ENCODE data around the gene NPRL2.

Gene NPRL2

DNA sequence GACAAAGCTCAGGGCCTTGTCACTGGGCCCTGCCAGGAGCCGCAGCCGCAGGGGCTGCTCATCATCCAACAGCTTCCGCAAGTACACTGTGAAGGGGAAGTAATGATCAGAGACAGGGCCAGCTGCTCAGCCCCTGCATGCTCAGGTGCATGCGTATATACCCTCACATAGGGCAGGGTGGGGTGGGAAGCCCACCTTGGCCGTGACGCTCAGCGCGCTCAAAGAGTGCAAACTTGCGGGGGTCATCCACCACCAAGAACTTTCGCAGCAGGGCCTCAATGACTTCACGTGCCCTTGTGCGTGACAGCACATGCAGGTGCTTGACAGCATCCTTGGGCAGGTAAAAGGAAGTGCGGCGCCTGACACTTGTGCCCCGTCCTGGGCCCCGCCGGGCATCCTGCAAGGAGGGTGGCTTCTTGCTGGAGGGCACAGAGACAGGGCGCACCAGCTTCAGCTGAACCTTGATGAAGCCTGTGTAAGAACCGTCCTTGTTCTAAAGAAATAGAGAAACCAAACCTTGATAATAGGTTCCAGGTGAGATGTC lies 19.1 kb downstream of the NPRL2 start:
- H3K27ac ChIP-seq, result peak overlapping the region; percentile 97; the same call in 1 of the 2 replicates
- TF ChIP-seq, protein P1, sequence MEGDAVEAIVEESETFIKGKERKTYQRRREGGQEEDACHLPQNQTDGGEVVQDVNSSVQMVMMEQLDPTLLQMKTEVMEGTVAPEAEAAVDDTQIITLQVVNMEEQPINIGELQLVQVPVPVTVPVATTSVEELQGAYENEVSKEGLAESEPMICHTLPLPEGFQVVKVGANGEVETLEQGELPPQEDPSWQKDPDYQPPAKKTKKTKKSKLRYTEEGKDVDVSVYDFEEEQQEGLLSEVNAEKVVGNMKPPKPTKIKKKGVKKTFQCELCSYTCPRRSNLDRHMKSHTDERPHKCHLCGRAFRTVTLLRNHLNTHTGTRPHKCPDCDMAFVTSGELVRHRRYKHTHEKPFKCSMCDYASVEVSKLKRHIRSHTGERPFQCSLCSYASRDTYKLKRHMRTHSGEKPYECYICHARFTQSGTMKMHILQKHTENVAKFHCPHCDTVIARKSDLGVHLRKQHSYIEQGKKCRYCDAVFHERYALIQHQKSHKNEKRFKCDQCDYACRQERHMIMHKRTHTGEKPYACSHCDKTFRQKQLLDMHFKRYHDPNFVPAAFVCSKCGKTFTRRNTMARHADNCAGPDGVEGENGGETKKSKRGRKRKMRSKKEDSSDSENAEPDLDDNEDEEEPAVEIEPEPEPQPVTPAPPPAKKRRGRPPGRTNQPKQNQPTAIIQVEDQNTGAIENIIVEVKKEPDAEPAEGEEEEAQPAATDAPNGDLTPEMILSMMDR (conservative IDR thresholded peaks at IDR 0.05), result no peak

DNA sequence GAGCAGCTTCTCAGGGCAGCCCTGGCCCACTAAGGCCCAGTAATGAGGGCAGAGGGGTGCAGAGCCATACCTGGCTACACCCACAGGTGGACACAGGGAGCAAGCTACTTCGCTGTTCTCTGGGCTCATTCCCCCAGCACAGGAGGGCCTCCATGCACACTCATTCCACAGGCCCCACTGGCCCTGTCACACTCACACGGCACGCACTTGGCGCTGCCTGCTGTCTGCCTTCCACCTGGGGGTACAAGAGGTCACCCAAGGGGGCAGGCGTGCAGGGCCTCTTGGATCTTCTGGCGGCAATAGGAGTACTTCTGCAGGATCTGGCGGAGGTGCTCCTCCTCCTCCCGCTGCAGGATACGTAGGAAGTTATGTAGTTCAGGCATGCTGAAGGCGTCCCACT lies 20.2 kb downstream of the NPRL2 start:
- H3K27ac ChIP-seq, result no peak overlapping the region
- TF ChIP-seq, protein P1 (conservative IDR thresholded peaks at IDR 0.05), result no peak

DNA sequence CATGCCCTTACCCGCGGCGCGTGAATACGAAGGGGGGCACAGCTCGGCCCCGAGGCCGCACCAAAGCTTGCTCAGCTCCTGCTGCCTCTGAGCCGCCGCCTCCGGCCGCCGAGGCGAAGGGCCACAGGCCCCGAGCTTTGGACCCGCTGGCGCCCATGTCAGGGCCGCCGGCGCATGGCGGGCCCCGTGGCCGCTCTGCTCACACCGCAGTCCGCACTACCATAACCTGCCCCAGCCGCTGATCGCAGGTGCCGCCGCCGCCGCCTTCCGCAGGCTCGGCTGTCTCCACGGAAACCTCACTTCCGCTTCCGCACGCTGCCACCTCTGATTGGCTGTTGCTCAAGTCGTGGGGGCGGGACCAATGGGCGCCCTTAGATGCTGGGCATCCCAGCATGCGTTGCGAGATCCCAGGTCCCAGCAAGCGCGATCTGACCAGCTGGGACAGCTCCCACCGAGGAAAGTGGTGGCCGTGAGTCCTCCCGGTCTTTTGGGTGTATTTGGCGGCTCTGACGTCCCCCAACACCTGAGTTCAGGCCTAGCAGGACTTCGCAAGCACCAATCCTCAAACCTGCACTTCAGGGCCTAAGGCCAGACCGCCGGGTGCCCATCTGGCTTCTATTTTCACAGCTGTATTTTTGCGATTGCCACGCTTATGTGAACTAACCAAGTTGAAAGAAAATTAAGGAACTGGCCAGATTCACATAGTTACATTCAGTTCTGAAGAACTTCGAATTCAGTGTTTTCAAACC lies 22.5 kb downstream of the NPRL2 start, which contains the start of gene TUSC2:
Gene TUSC2, minus strand, starts transcription at position 281 of the 749 bp plus-strand sequence. Its CDS starts 124 bp downstream, at position 157.
- TF ChIP-seq, protein P1 (conservative IDR thresholded peaks at IDR 0.05), result no peak
- H3K27ac ChIP-seq, result peak within 1 kb of the TSS; percentile 85

DNA sequence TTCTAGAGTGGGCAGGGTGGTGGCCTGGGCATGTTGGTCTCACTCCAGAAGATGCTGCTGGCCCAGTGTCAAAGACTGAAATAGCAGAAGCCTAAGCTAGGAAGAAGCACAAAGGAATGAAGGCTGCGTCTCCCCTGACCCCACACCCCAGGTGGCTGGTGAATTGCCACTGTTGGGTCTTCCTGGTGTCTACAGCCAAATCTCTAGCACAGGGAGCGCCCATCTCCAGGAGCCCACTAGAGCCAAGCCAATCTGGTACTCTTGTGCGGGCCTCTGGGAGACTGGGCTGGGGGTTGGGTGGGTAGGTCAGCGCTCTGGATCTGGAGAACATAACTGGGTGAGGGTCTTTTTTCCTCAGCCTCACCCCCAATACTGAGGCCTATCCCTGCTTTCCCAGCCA lies 23.4 kb downstream of the NPRL2 start:
- H3K27ac ChIP-seq, result peak overlapping the region; percentile 85
- TF ChIP-seq, protein P1 (conservative IDR thresholded peaks at IDR 0.05), result no peak

DNA sequence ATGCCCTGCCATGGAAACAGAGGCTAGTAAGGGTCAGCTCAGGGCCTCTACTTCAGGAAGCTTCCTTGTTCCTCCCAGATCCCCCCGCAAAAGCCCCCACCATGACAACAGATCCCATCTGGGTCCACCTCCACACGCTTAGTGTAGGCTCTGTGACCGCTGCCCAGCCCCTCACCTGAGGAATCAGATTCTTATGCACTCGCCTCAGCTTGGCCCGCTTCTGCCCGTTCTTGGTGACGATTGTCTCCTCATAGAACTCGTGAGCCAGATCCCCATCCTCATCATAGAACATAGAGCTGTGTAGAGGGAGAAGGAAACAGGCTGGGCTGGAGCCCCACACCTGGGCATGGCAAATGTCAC lies 24.4 kb downstream of the NPRL2 start:
- H3K27ac ChIP-seq, result no peak overlapping the region
- TF ChIP-seq, protein P1 (conservative IDR thresholded peaks at IDR 0.05), result no peak

DNA sequence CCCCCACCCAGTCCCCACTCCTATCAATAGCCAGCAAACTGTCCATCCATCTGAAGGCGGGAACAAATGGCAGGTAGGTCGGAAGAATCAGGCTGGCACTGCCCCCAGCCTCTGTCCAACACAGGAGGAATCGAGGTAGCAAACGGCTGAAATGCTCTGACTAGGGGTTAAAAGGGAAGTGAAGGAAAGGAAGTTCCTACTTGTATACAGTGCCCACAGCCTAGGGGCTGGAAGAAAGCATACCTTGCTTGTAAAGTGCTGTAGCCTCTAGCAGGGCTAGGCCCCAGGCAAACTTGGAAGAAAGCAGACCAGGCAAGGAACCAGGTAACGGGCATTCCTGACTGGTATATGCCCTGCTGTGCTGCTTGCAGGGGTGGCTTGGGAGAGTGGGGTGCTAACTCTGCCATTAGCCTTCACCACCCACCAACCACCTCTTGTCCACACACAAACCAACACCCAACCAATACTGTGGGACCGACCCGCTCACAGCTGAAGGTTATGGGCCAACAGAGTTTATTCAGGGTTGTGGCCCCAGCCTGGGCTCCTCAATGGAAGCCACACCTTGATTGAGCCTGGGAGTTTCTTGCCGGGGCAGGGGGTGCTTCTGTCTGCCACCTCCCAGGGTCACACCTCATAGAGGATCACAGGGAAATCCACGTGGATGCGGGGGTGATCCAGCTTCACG lies 24.9 kb downstream of the NPRL2 start:
- H3K27ac ChIP-seq, result no peak overlapping the region
- TF ChIP-seq, protein P1 (conservative IDR thresholded peaks at IDR 0.05), result no peak

DNA sequence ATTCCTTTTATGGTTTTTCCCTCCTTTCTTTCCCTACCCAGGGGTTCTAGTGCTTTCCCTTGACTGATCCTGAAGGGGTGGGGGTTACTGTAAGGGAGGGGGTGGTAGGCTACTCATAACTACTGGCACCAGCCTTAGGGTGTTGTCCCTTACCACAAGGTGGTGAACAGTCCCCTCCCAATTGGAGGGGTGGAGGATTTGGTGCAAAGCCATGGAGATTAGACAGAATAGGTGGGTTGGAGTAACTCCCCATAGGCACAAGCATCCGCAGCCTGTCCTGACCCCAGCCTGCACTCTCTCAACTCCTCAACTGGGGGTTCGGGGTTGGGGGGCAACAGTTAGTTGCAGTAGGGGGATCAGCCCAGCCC lies 25.5 kb downstream of the NPRL2 start:
- TF ChIP-seq, protein P1 (conservative IDR thresholded peaks at IDR 0.05), result no peak

More for the DNA sequence above, 25.5 kb downstream of the NPRL2 start:
- no peak overlapping the region for H3K27ac ChIP-seq

All from VCaP (cell line).